Measurements from ENCODE around the gene GLRX5.

The GLRX5 gene

GRCh38 chr14:95548328-95548929 lies 13.6 kb downstream of the GLRX5 start:
- Histone ChIP-seq H3K4me1 (ENCODE audit: low read length) (no peaks in the 10 kb centered on the region), H3K9me2 (replicated peaks; ENCODE audit: insufficient read depth, low read length) (no peaks in the 10 kb centered on the region), H3K4me3 (ENCODE audit: low read length) (no peak overlapping the region), H3K79me2 (ENCODE audit: low read length) (no peaks in the 10 kb centered on the region), H3K27ac (ENCODE audit: low read length) (no peak overlapping the region), H3K27me3 (replicated peaks; ENCODE audit: insufficient read depth, low read length) (no peaks in the 10 kb centered on the region), H2AFZ (ENCODE audit: low read length) (no peak overlapping the region), H3K4me2 (ENCODE audit: low read depth, low read length) (no peak overlapping the region), H3K36me3 (replicated peaks; ENCODE audit: insufficient read depth, low read length) (no peaks in the 10 kb centered on the region), H3F3A (ENCODE audit: insufficient read depth, low read length) (no peaks in the 10 kb centered on the region), H3K9ac (ENCODE audit: low read length) (no peak overlapping the region), H4K20me1 (ENCODE audit: insufficient read depth, low read length) (no peaks in the 10 kb centered on the region), H3K9me3 (replicated peaks; ENCODE audit: insufficient read depth, low read length) (no peaks in the 10 kb centered on the region)
- DNase-seq, result no peak
- TF ChIP-seq EZH2 (optimal IDR thresholded peaks at IDR 0.05; ENCODE audit: low read depth, low read length) (no peak), EZH2phosphoT487 (IDR thresholded peaks at IDR 0.05; ENCODE audit: low read length) (no peak), CTCF (IDR thresholded peaks at IDR 0.05; ENCODE audit: low read length) (no peak)

- Histone ChIP-seq H3K9me3 (replicated peaks; ENCODE audit: insufficient read depth, low read length) (no peaks in the 10 kb centered on the region), H3K27me3 (replicated peaks; ENCODE audit: insufficient read depth, low read length) (no peaks in the 10 kb centered on the region), H4K20me1 (ENCODE audit: insufficient read depth, low read length) (no peaks in the 10 kb centered on the region), H3K9ac (ENCODE audit: low read length) (no peak overlapping the region), H3K4me2 (ENCODE audit: low read depth, low read length) (no peak overlapping the region), H3K9me2 (replicated peaks; ENCODE audit: insufficient read depth, low read length) (no peaks in the 10 kb centered on the region), H3K4me1 (ENCODE audit: low read length) (no peaks in the 10 kb centered on the region), H3F3A (ENCODE audit: insufficient read depth, low read length) (no peaks in the 10 kb centered on the region), H3K27ac (ENCODE audit: low read length) (no peak overlapping the region), H3K79me2 (ENCODE audit: low read length) (no peaks in the 10 kb centered on the region), H2AFZ (ENCODE audit: low read length) (no peak overlapping the region), H3K4me3 (ENCODE audit: low read length) (no peak overlapping the region), H3K36me3 (replicated peaks; ENCODE audit: insufficient read depth, low read length) (no peaks in the 10 kb centered on the region)
- DNase-seq, result no peak
- TF ChIP-seq EZH2 (optimal IDR thresholded peaks at IDR 0.05; ENCODE audit: low read depth, low read length) (no peak), EZH2phosphoT487 (IDR thresholded peaks at IDR 0.05; ENCODE audit: low read length) (no peak), CTCF (IDR thresholded peaks at IDR 0.05; ENCODE audit: low read length) (no peak)
Observed at GRCh38 chr14:95549656-95550585, 15.1 kb downstream of the GLRX5 start.

- Histone ChIP-seq H3K36me3 (replicated peaks; ENCODE audit: insufficient read depth, low read length) (no peaks in the 10 kb centered on the region), H3K27ac (ENCODE audit: low read length) (no peak overlapping the region), H2AFZ (ENCODE audit: low read length) (no peak overlapping the region), H3K4me1 (ENCODE audit: low read length) (no peaks in the 10 kb centered on the region), H3K9me2 (replicated peaks; ENCODE audit: insufficient read depth, low read length) (no peaks in the 10 kb centered on the region), H3F3A (ENCODE audit: insufficient read depth, low read length) (no peaks in the 10 kb centered on the region), H3K4me2 (ENCODE audit: low read depth, low read length) (no peak overlapping the region), H3K4me3 (ENCODE audit: low read length) (no peak overlapping the region), H3K79me2 (ENCODE audit: low read length) (no peaks in the 10 kb centered on the region), H4K20me1 (ENCODE audit: insufficient read depth, low read length) (no peaks in the 10 kb centered on the region), H3K9me3 (replicated peaks; ENCODE audit: insufficient read depth, low read length) (no peaks in the 10 kb centered on the region), H3K9ac (ENCODE audit: low read length) (no peak overlapping the region), H3K27me3 (replicated peaks; ENCODE audit: insufficient read depth, low read length) (no peaks in the 10 kb centered on the region)
- DNase-seq, result no peak
- TF ChIP-seq CTCF (IDR thresholded peaks at IDR 0.05; ENCODE audit: low read length) (no peak), EZH2phosphoT487 (IDR thresholded peaks at IDR 0.05; ENCODE audit: low read length) (no peak), EZH2 (optimal IDR thresholded peaks at IDR 0.05; ENCODE audit: low read depth, low read length) (no peak)
Observed at GRCh38 chr14:95551435-95551834, 16.6 kb downstream of the GLRX5 start.

All from MM.1S (cell line).